ENCODE results near the gene UCHL3.

DNA sequence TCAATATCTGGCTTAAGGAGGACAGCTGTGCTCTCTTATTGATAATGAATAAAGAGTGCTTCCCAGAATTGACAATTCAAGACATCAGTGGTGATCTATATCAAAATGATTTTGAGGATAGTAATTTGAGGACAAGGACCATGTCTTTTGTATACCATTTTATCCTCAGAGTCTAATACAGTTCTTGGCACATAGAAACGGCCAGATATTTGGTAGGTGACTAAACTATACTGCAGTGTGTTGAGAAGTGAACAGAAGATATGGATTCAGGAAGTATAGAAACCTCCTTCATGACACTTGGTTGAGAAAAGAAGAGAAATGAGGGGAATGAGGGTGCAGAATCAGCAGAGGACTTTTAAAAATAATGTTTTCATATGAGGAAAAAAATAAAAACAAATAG lies 70.4 kb downstream of the UCHL3 start:
- TF ChIP-seq CTCF (conservative IDR thresholded peaks at IDR 0.05; ENCODE audit: low read depth, low read length) (no peak), EZH2 (IDR thresholded peaks at IDR 0.05; ENCODE audit: borderline replicate concordance, low read depth, low read length, poor library complexity, severe bottlenecking) (no peak)
